Measurements from ENCODE around the gene CES2.

DNA sequence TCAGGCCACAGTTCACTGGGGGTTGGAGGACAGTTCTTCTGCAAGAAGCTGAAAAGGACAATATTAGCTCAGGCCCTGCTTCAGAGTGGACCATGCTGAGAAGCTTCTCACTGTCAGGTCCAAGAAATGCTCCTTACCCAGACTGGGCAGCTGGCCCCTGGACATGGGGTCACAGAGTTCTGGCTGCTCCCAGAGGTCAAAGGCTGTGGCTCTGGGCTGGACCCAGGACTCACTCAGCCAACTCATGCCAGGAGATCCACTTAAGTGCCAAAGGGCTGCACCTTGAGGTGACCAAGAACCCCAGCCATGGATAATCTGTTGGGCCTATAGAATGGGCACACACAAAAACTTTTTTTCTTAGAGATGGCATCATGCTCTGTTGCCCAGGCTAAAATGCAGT, 4.0 kb downstream of the CES2 start:
- TF ChIP-seq CTCF (IDR thresholded peaks at IDR 0.05; ENCODE audit: borderline replicate concordance, extremely low read depth, low read length, poor library complexity, severe bottlenecking) (no peak), EZH2 (IDR thresholded peaks at IDR 0.05; ENCODE audit: borderline replicate concordance, low read depth, low read length, severe bottlenecking) (no peak)
